ENCODE data around the gene PACSIN3. TPM values are rescaled to one million over a fixed set of nuclear protein-coding genes. Genes with fewer than 3 reads are reported as not detected.
A peak's percentile ranks its signal among the peaks of the same experiment; 100 is the strongest.

The PACSIN3 gene
- total and polyA plus RNA-seq, 12 donors = 49.4 to 211 (median 100) TPM

GRCh38 chr11:47186700-47187695 lies 764 bp upstream of the PACSIN3 start:
- TF ChIP-seq, protein P1, sequence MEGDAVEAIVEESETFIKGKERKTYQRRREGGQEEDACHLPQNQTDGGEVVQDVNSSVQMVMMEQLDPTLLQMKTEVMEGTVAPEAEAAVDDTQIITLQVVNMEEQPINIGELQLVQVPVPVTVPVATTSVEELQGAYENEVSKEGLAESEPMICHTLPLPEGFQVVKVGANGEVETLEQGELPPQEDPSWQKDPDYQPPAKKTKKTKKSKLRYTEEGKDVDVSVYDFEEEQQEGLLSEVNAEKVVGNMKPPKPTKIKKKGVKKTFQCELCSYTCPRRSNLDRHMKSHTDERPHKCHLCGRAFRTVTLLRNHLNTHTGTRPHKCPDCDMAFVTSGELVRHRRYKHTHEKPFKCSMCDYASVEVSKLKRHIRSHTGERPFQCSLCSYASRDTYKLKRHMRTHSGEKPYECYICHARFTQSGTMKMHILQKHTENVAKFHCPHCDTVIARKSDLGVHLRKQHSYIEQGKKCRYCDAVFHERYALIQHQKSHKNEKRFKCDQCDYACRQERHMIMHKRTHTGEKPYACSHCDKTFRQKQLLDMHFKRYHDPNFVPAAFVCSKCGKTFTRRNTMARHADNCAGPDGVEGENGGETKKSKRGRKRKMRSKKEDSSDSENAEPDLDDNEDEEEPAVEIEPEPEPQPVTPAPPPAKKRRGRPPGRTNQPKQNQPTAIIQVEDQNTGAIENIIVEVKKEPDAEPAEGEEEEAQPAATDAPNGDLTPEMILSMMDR (IDR thresholded peaks at IDR 0.05) = peak in 2 of 6 experiments; percentile 1 to 33
- TF ChIP-seq POLR2A (IDR thresholded peaks at IDR 0.05) = peak in 1 of 2 donors; percentile 54
- 1 to 2% (median 1%) methylated on average over 32 to 63 of the region's 63 CpGs for WGBS, 4 donors
- peak; percentile 67 to 82 (median 76) for DNase-seq
- H3K27ac ChIP-seq = peak overlapping the region; percentile 60 to 96 (median 85)
- H3K27me3 ChIP-seq = no peaks in the 10 kb centered on the region
- intact Hi-C loops (cut with DNase I) = loop anchor here (5.0 to 10.0 kb wide), 2 partner anchors 75 to 78 kb away; no protein-coding TSS in a partner anchor
- H3K4me1 ChIP-seq (replicated peaks in 1 of 2) = peaks cover 37 to 47% of the 10 kb centered on the region in 2 donors
- peak overlapping the region in 2 of 4 donors; percentile 54 to 69 for H3K4me3 ChIP-seq
- no peaks in the 10 kb centered on the region for H3K9me3 ChIP-seq (replicated peaks in 1 of 3)
- H3K36me3 ChIP-seq (replicated peaks in 1 of 2) = no peaks in the 10 kb centered on the region

GRCh38 chr11:47185305-47186075 lies 744 bp downstream of the PACSIN3 start:
- WGBS, 4 donors = 1 to 22% (median 6%) methylated on average over 11 to 50 of the region's 50 CpGs
- Histone ChIP-seq H3K4me1 (replicated peaks in 1 of 2) (peaks cover 37 to 47% of the 10 kb centered on the region in 2 donors), H3K4me3 (peak overlapping the region; percentile 54 to 78 (median 62)), H3K9me3 (replicated peaks in 1 of 3) (no peaks in the 10 kb centered on the region), H3K27ac (peak overlapping the region; percentile 85 to 96 (median 91)), H3K27me3 (no peaks in the 10 kb centered on the region), H3K36me3 (replicated peaks in 1 of 2) (peaks cover 0 to 1% of the 10 kb centered on the region in 2 donors)
- intact Hi-C loops (cut with DNase I) = loop anchor here (5.0 to 10.0 kb wide), 2 partner anchors 77 to 79 kb away; no protein-coding TSS in a partner anchor
- DNase-seq = peak; percentile 85 to 89 (median 86)
- TF ChIP-seq, protein P1 (IDR thresholded peaks at IDR 0.05) = no peak
- peak; percentile 41 to 86 for TF ChIP-seq POLR2A (IDR thresholded peaks at IDR 0.05)

GRCh38 chr11:47184711-47185304 lies 1.4 kb downstream of the PACSIN3 start:
- Histone ChIP-seq H3K4me1 (replicated peaks in 1 of 2) (peaks cover 37 to 47% of the 10 kb centered on the region in 2 donors), H3K27me3 (no peaks in the 10 kb centered on the region), H3K27ac (peak overlapping the region; percentile 85 to 96 (median 91)), H3K36me3 (replicated peaks in 1 of 2) (peaks cover 0 to 7% of the 10 kb centered on the region in 2 donors), H3K9me3 (replicated peaks in 1 of 3) (no peaks in the 10 kb centered on the region), H3K4me3 (peak overlapping the region in 2 of 4 donors; percentile 54 to 69)
- DNase-seq = peak in 4 of 7 donors; percentile 37 to 57 (median 53)
- 16 to 40% (median 31%) methylated on average over 3 to 13 of the region's 13 CpGs for WGBS, 4 donors
- intact Hi-C loops (cut with DNase I) = loop anchor here (5.0 to 10.0 kb wide), 2 partner anchors 77 to 80 kb away; no protein-coding TSS in a partner anchor
- TF ChIP-seq, protein P1 (IDR thresholded peaks at IDR 0.05) = no peak
- no peak for TF ChIP-seq POLR2A (IDR thresholded peaks at IDR 0.05)
